Stimulated activated CD8-positive, alpha-beta memory T cell treated with anti-CD3 and anti-CD28 coated beads, Interleukin-4, amount 100 ng/mL, for 4 hours (primary cell): ENCODE measurements around the gene ACE2.
"Not testable (repeated sequence)": the region's sequence is repeated elsewhere in the genome, so short reads cannot be mapped to it uniquely, and the experiment has no call there.

Experiments
- DNase-seq, 2 donors: peaks; one replicate each; pipeline ENCODE4 v3.0.0-alpha.2; 2020; ENCODE audit warnings: low read depth in 2 of 2, low spot score in 1 of 2

Gene ACE2

GRCh38 chrX:15600745-15601144, at the start of gene ACE2:
Gene ACE2 (minus strand): TSS chrX:15600960. CDS start chrX:15600911, 49 bp downstream.
- DNase-seq: no peak

GRCh38 chrX:15647510-15647909, 46.8 kb upstream of the ACE2 start:
- DNase-seq: not testable (repeated sequence)

GRCh38 chrX:15646543-15646942, 45.8 kb upstream of the ACE2 start:
- no peak for DNase-seq

GRCh38 chrX:15646031-15646430, 45.3 kb upstream of the ACE2 start:
- DNase-seq: no peak

GRCh38 chrX:15645266-15645665, 44.5 kb upstream of the ACE2 start:
- no peak for DNase-seq

DNA sequence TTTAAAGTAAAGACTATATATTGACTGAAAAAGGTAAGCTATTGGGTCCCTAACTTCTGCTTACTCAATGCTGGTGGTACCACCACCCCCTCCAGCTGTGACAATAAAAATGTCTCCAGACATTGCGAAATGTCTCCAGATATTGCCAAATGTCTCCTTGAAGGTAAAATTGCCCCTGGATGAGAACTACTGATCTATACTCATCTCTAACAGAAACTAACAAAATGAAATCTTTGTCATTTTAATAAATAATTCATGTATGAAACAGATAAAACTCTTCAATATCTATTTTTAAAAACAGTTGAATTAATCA, 43.8 kb upstream of the ACE2 start:
- no peak for DNase-seq

GRCh38 chrX:15643786-15644559, 43.2 kb upstream of the ACE2 start:
- no peak for DNase-seq

GRCh38 chrX:15631637-15632036, 30.9 kb upstream of the ACE2 start:
- DNase-seq: no peak

GRCh38 chrX:15623054-15623453, 22.3 kb upstream of the ACE2 start:
- DNase-seq: no peak

DNA sequence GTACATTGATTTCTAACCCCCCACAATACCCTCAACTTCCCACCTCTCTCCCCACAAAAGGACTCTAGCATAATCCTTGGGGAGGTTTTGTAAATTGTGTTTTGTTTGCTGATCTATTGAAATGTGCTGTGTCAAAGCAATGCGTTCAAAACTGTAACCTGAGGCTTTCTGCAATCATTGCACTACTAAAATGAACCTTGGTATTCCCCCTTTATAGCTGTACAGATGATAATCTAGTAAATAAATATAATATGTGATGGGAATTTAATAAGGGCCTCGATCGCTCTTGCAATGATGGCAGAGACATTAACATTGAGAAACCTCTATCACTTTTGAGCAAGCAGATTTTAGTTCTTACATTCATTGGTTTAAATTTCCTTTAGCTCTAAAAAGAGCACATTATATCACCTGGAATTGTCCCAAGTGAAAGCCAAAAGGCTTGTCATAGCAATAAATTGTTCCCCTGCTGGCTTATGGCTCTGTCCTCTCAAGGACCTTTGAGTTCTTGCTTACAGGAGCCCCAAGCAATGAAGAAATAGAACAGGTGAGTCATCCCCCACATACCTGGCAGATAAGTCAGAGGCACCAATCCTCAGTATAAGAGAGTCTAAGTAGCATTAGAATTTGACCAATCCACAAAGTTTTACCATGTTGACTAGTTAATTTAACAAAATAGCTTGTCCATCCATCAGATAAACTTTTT, 18.4 kb upstream of the ACE2 start:
- DNase-seq: no peak

- no peak for DNase-seq
These were observed 16.4 kb upstream of the ACE2 start for GRCh38 chrX:15617111-15617510.

DNA sequence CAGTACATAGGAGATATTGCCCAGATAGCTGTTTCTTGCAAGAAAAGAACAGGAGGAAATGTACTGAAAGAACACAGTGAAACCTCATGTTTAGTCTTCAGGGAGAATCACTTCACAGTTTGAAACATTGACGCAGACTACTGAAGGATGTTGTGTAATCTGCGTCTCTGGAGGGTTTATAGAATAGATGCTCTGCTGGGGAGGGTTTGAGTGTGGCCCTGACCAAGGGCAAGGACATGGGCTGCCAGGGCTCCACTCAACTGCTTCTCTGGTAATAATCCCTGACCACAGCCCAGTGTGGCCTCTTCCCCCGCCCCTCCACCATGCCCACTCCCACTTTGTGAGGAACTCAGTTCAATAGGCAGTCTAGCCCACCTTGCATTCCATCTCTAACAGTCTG, 15.8 kb upstream of the ACE2 start:
- DNase-seq: no peak

- no peak for DNase-seq
These were observed 6.3 kb upstream of the ACE2 start for GRCh38 chrX:15607067-15607466.

DNA sequence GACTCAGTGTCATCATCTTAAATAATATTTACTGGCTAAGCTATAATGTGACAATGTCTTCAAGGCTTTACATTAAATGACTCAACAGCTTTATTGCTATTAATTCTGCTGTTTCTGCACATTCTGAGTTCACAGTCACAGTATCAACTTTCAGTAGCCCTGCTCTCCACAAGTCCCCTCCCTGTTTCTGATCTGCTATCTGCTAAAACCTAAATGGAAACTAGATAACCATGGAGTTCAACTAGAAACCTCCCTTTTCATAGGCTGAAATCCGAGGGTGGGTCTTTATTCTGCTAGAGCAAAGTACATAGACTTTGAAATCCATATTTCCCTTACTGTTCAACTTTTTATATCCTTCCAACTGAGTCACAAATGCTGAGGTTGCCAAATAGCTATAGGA, 5.4 kb upstream of the ACE2 start:
- DNase-seq: no peak

GRCh38 chrX:15605226-15605625, 4.5 kb upstream of the ACE2 start:
- DNase-seq: no peak

GRCh38 chrX:15602761-15603160, 2.0 kb upstream of the ACE2 start:
- no peak for DNase-seq

DNA sequence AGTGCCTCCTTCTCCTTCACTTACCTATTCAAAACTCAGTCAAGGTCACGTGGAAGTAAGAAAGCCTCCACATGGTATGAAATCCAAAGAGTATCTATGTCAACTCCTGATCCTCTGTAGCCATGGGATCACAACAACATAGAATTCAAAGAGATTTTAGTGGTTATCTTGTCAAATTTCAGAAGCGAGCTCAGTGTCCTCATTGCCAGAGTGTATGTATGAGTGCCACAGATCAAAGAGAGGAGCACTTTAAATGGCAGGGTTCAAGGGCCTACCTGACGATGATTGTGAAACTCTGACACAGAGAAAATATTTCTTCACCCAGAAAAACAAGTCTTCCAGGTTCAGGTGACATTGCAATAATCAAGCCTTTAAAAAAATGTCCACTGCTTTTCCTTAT, 1.2 kb upstream of the ACE2 start:
- DNase-seq: no peak

- DNase-seq: no peak
These were observed 711 bp downstream of the ACE2 start for GRCh38 chrX:15600049-15600448.

DNA sequence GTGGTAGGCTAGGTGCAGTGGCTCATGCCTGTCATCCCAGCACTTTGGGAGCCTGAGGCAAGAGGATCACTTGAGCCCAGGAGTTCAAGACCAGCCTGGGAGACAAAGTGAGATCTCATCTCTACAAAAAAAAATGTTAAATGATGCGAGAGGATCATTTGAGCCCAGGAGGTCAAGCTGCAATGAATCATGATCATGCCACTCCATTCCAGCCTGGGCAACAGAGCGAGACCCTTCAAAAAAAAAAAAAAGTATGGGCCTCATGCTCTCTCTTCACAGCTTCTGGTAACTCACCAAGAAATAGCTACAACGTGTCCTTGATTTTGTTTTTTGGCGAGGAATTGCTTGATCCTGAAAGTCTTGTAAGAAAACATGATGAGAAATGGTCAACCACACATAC, 1.3 kb downstream of the ACE2 start:
- DNase-seq: no peak

GRCh38 chrX:15598026-15598425, 2.7 kb downstream of the ACE2 start:
- DNase-seq: no peak

GRCh38 chrX:15594371-15594770, 6.4 kb downstream of the ACE2 start:
- DNase-seq: no peak

GRCh38 chrX:15579778-15580747, 20.7 kb downstream of the ACE2 start:
- no peak for DNase-seq
